GM06990 (cell line): ENCODE results near the gene SHISA7.

ENCODE experiments used
- DNase-seq: peaks from one replicate; pipeline ENCODE4 v3.0.0-alpha.2; 2011; ENCODE audit not compliant: insufficient read length; ENCODE audit errors: extremely low read depth
- H3K27me3 ChIP-seq: replicated peaks from 2 replicates; pipeline ENCODE4 v1.6.0; 2011; ENCODE audit warnings: low read length; ENCODE audit not compliant: control insufficient read depth, insufficient read depth
- H3K36me3 ChIP-seq: 2 replicates; pipeline ENCODE4 v1.5.1; 2011; ENCODE audit warnings: low read length; ENCODE audit not compliant: control insufficient read depth, insufficient read depth
- H3K4me3 ChIP-seq: replicated peaks from 2 replicates; pipeline ENCODE4 v1.5.1; 2011; ENCODE audit warnings: low read depth, mild to moderate bottlenecking, control low read depth, low read length
- CTCF ChIP-seq: IDR thresholded peaks from 2 replicates; pipeline ENCODE4 v1.5.1; 2011; ENCODE audit warnings: low read length, control low read depth, mild to moderate bottlenecking, inconsistent platforms; ENCODE audit not compliant: insufficient read depth, poor library complexity, severe bottlenecking

Gene SHISA7

DNA sequence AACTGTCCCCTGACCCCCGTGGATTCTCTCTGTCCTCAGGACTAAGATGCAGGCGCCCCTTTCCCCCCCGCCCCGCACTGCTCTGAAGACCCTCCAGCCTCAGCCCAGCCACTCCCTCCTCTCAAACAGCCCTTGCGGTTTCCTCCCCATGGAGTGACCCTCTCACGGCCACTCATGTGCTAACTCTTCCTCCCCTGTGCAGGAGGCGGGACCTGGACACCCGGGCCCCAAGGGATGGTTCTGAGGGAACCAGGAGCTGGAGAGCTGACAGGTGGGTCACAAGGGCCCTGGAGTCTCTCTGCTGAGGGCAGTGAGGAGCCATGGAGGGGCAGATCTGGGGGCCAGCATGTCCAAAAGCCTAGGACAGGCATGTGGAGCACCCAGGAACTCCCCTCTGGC lies 16.4 kb upstream of the SHISA7 start:
- Histone ChIP-seq H3K27me3 (no peaks in the 10 kb centered on the region), H3K4me3 (no peak overlapping the region), H3K36me3 (peaks cover 3% of the 10 kb centered on the region)
- DNase-seq: no peak
- no peak for TF ChIP-seq CTCF

DNA sequence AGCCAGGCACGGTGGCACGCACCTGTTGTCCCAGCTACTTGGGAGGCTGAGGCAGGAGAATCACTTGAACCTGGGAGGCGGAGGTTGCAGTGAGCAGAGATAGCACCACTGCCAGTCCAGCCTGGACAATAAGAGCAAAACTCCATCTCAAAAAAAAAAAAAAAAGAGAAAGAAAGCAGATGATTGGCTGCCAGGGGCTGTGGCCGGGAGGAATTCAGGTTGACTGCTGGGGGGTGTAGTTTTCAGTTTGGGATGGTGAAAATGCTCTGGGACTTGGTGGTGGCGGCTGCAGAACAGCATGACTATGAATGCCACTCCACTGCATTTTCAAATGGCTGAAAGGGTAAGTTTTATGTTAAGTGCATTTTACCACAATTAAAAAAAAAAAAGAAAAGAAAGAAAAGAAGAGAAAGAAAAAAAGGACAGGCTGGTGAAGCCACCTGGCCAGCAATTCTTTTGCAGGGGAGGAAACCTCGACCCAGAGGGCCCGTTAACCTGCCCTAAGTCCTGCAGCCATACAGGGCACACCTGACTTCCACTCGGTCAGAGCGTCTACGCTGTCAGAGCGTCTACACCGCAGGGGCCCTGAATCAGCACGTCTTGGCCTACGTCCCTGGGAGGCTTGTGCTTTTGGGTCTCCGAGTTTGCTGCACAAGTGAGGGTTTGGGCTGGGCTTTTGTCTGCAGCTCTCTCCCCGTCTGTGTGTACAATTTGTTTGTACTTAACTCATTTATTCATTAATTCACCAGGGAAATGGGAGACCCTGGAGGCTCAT lies 14.8 kb upstream of the SHISA7 start:
- peaks cover 5% of the 10 kb centered on the region for H3K36me3 ChIP-seq
- no peaks in the 10 kb centered on the region for H3K27me3 ChIP-seq
- TF ChIP-seq CTCF: no peak
- H3K4me3 ChIP-seq: no peak overlapping the region
- no peak for DNase-seq

DNA sequence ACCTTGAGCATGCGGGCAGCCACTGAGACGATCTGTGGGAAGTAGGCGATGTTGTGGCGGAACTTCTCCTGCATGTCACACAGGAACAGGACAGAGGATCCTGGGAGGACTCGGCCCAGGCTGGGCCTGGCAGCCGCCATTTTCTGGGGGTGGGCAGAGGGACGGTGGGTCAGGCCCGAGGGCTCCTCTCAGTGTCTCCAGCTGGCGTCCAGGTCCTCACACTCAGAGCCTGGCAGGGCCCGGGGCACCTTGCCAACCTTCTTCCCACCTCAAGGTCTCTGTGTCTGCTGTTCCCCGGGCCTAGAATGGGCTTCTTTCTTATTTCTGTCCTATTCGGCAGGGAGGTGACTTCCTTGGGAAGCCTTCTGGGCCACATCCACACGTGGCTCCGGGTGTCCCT lies 13.2 kb upstream of the SHISA7 start:
- Histone ChIP-seq H3K36me3 (peaks cover 5% of the 10 kb centered on the region), H3K27me3 (no peaks in the 10 kb centered on the region; the same call in 1 of the 2 replicates), H3K4me3 (no peak overlapping the region)
- no peak for TF ChIP-seq CTCF
- DNase-seq: no peak

DNA sequence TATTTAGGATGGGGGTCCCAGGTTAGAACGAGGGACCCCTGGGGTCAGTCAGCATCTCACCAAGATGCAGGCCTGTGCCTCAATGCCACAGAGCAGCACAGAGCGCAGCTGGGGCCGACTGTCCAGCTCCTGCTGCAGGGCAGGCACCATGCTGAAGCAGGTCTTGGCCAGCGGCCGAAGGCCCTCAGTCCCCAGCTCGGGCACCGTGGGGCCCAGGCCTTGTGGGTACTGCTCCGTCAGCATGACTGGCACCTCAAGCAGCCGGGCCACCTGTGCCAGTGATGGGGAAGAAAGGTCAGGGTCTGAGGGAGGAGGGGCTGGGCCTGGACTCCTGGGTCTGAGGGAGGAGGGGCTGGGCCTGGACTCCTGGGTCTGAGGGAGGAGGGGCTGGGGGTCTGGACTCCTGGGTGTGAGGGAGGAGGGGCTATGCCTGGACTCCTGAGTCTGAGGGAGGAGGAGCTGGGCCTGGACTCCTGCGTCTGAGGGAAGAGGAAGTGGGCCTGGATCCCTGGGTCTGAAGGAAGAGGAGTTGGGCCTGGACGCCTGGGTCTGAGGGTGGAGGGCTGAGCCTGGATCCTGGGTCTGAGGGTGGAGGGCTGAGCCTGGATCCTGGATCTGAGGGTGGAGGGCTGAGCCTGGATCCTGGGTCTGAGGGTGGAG lies 12.6 kb upstream of the SHISA7 start:
- DNase-seq: no peak
- no peak for TF ChIP-seq CTCF
- peaks cover 5% of the 10 kb centered on the region for H3K36me3 ChIP-seq
- H3K4me3 ChIP-seq: no peak overlapping the region
- H3K27me3 ChIP-seq: no peaks in the 10 kb centered on the region; the same call in 1 of the 2 replicates

GRCh38 chr19:55454787-55455243 lies 11.7 kb upstream of the SHISA7 start:
- peak; percentile 75 for TF ChIP-seq CTCF
- Histone ChIP-seq H3K4me3 (no peak overlapping the region), H3K36me3 (peaks cover 5% of the 10 kb centered on the region), H3K27me3 (no peaks in the 10 kb centered on the region; the same call in 1 of the 2 replicates)
- no peak for DNase-seq
